ENCODE results near the gene VPS52.

VPS52 gene

GRCh38 chr6:33271468-33272274, at the start of gene VPS52, which contains the start of gene RPS18:
VPS52 (minus strand) TSS chr6:33271876; CDS start chr6:33271675, 201 bp downstream.
RPS18 (plus strand) TSS chr6:33272075; CDS start chr6:33272120, 45 bp downstream.
- in situ Hi-C loops (cut with MboI; ENCODE audit: low sequenced_read_pairs, unreplicated experiment): no loop called here
- no peak for TF ChIP-seq CTCF (IDR thresholded peaks at IDR 0.05; ENCODE audit: borderline replicate concordance, control extremely low read depth, extremely low read depth, insufficient read depth, missing control alignments)
- peak; percentile 94 for DNase-seq (ENCODE audit: low spot score)

GRCh38 chr6:33321227-33321626, 49.6 kb upstream of the VPS52 start:
- in situ Hi-C loops (cut with MboI; ENCODE audit: low sequenced_read_pairs, unreplicated experiment): no loop called here
- no peak for TF ChIP-seq CTCF (IDR thresholded peaks at IDR 0.05; ENCODE audit: borderline replicate concordance, control extremely low read depth, extremely low read depth, insufficient read depth, missing control alignments)
- no peak for DNase-seq (ENCODE audit: low spot score)

GRCh38 chr6:33320315-33321181, 48.9 kb upstream of the VPS52 start:
- DNase-seq (ENCODE audit: low spot score): no peak
- no peak for TF ChIP-seq CTCF (IDR thresholded peaks at IDR 0.05; ENCODE audit: borderline replicate concordance, control extremely low read depth, extremely low read depth, insufficient read depth, missing control alignments)
- in situ Hi-C loops (cut with MboI; ENCODE audit: low sequenced_read_pairs, unreplicated experiment): no loop called here

- no peak for TF ChIP-seq CTCF (IDR thresholded peaks at IDR 0.05; ENCODE audit: borderline replicate concordance, control extremely low read depth, extremely low read depth, insufficient read depth, missing control alignments)
- in situ Hi-C loops (cut with MboI; ENCODE audit: low sequenced_read_pairs, unreplicated experiment): no loop called here
- no peak for DNase-seq (ENCODE audit: low spot score)
These were observed 48.3 kb upstream of the VPS52 start for GRCh38 chr6:33319939-33320314.

- DNase-seq (ENCODE audit: low spot score): no peak
- no peak for TF ChIP-seq CTCF (IDR thresholded peaks at IDR 0.05; ENCODE audit: borderline replicate concordance, control extremely low read depth, extremely low read depth, insufficient read depth, missing control alignments)
- in situ Hi-C loops (cut with MboI; ENCODE audit: low sequenced_read_pairs, unreplicated experiment): no loop called here
These were observed 46.9 kb upstream of the VPS52 start for GRCh38 chr6:33318426-33319073.
